CD8-positive, alpha-beta memory T cell (primary cell): ENCODE data around the gene SPHKAP. TPM values are rescaled to one million over a fixed set of nuclear protein-coding genes. Genes with fewer than 3 reads are reported as not detected.
A peak's percentile ranks its signal among the peaks of the same experiment; 100 is the strongest.
"Not testable (repeated sequence)": the region's sequence is repeated elsewhere in the genome, so short reads cannot be mapped to it uniquely, and the experiment has no call there.

Experiments used
- CTCF ChIA-PET: fragments of 350-600 bp; sonication (Branson Sonifier 250); formaldehyde crosslinking; loops from one replicate; lab custom pipeline; 2021; ENCODE audit warnings: antibody characterized with exemption; lab: Charles Lee
- POLR2A ChIA-PET: fragments of 350-600 bp; sonication (Branson Sonifier 250); formaldehyde crosslinking; loops from one replicate; lab custom pipeline; 2021; ENCODE audit warnings: antibody characterized with exemption; lab: Charles Lee
- DNase-seq, 5 donors: peaks; one replicate each; pipeline versions ENCODE4 v3.0.0 to v3.0.0-alpha.2; 2020 to 2022; ENCODE audit warnings: mixed read lengths in 1 of 5
- H3K27ac ChIP-seq: one replicate; pipeline ENCODE4 v1.7.0; 2013; ENCODE audit warnings: low read depth, mild to moderate bottlenecking, low read length, moderate library complexity
- H3K27me3 ChIP-seq: 2 replicates; pipeline ENCODE4 v1.7.0; 2013; ENCODE audit warnings: low read length, mild to moderate bottlenecking; ENCODE audit not compliant: insufficient read depth, poor library complexity, severe bottlenecking
- H3K36me3 ChIP-seq: 2 replicates; pipeline ENCODE4 v1.7.0; 2013; ENCODE audit warnings: mild to moderate bottlenecking, low read length, moderate library complexity; ENCODE audit not compliant: insufficient read depth
- H3K4me1 ChIP-seq: 2 replicates; pipeline ENCODE4 v1.7.0; 2013; ENCODE audit warnings: mild to moderate bottlenecking, low read length, moderate library complexity; ENCODE audit not compliant: insufficient read depth
- H3K4me3 ChIP-seq: 2 replicates; pipeline ENCODE4 v1.7.0; 2013; ENCODE audit warnings: mild to moderate bottlenecking, low read length
- H3K9me3 ChIP-seq: 2 replicates; pipeline ENCODE4 v1.7.0; 2013; ENCODE audit warnings: mild to moderate bottlenecking, low read length
- H3K27ac Mint-ChIP-seq, 8 donors: one replicate each; pipeline ENCODE4 v1.8.0; 2020 to 2021; ENCODE audit warnings: mixed read lengths in 8 of 8, mild to moderate bottlenecking in 6 of 8, inconsistent platforms in 3 of 8, moderate library complexity in 3 of 8
- H3K27me3 Mint-ChIP-seq, 2 donors: one replicate each; pipeline ENCODE4 v1.8.0; 2020 to 2021; ENCODE audit warnings: mixed read lengths in 2 of 2, mild to moderate bottlenecking in 1 of 2, moderate library complexity in 1 of 2
- H3K36me3 Mint-ChIP-seq, 3 donors: one replicate each; pipeline ENCODE4 v1.8.0; 2020 to 2021; ENCODE audit warnings: mixed read lengths in 3 of 3, inconsistent platforms in 1 of 3, mild to moderate bottlenecking in 1 of 3
- H3K4me1 Mint-ChIP-seq, 3 donors: one replicate each; pipeline ENCODE4 v1.8.0; 2020 to 2021; ENCODE audit warnings: mixed read lengths in 3 of 3, inconsistent platforms in 1 of 3, mild to moderate bottlenecking in 1 of 3
- H3K4me3 Mint-ChIP-seq, 7 donors: one replicate each; pipeline ENCODE4 v1.8.0; 2020 to 2021; ENCODE audit warnings: mixed read lengths in 7 of 7, mild to moderate bottlenecking in 6 of 7, moderate library complexity in 4 of 7, inconsistent platforms in 2 of 7
- H3K9me3 Mint-ChIP-seq, 5 donors: one replicate each; pipeline ENCODE4 v1.8.0; 2020 to 2022; ENCODE audit warnings: mixed read lengths in 5 of 5, mild to moderate bottlenecking in 3 of 5, moderate library complexity in 2 of 5, inconsistent platforms in 1 of 5
- polyA plus RNA-seq: library from polyadenylated mRNA; unstranded; fragments of 300-500 nt; fragmentation: Illumina TruSeq; gene quantifications from one replicate; pipeline ENCODE4 v1.2.3, GENCODE V29; 2021
- total RNA-seq, 2 experiments: library from RNA; stranded (reverse); gene quantifications; one replicate each; pipeline ENCODE4 v1.2.3, GENCODE V29; 2021

The SPHKAP gene, protein sequence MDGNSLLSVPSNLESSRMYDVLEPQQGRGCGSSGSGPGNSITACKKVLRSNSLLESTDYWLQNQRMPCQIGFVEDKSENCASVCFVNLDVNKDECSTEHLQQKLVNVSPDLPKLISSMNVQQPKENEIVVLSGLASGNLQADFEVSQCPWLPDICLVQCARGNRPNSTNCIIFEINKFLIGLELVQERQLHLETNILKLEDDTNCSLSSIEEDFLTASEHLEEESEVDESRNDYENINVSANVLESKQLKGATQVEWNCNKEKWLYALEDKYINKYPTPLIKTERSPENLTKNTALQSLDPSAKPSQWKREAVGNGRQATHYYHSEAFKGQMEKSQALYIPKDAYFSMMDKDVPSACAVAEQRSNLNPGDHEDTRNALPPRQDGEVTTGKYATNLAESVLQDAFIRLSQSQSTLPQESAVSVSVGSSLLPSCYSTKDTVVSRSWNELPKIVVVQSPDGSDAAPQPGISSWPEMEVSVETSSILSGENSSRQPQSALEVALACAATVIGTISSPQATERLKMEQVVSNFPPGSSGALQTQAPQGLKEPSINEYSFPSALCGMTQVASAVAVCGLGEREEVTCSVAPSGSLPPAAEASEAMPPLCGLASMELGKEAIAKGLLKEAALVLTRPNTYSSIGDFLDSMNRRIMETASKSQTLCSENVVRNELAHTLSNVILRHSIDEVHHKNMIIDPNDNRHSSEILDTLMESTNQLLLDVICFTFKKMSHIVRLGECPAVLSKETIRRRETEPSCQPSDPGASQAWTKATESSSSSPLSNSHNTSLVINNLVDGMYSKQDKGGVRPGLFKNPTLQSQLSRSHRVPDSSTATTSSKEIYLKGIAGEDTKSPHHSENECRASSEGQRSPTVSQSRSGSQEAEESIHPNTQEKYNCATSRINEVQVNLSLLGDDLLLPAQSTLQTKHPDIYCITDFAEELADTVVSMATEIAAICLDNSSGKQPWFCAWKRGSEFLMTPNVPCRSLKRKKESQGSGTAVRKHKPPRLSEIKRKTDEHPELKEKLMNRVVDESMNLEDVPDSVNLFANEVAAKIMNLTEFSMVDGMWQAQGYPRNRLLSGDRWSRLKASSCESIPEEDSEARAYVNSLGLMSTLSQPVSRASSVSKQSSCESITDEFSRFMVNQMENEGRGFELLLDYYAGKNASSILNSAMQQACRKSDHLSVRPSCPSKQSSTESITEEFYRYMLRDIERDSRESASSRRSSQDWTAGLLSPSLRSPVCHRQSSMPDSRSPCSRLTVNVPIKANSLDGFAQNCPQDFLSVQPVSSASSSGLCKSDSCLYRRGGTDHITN (N-terminal part only)
- total RNA-seq = not detected
- polyA plus RNA-seq = not detected

DNA sequence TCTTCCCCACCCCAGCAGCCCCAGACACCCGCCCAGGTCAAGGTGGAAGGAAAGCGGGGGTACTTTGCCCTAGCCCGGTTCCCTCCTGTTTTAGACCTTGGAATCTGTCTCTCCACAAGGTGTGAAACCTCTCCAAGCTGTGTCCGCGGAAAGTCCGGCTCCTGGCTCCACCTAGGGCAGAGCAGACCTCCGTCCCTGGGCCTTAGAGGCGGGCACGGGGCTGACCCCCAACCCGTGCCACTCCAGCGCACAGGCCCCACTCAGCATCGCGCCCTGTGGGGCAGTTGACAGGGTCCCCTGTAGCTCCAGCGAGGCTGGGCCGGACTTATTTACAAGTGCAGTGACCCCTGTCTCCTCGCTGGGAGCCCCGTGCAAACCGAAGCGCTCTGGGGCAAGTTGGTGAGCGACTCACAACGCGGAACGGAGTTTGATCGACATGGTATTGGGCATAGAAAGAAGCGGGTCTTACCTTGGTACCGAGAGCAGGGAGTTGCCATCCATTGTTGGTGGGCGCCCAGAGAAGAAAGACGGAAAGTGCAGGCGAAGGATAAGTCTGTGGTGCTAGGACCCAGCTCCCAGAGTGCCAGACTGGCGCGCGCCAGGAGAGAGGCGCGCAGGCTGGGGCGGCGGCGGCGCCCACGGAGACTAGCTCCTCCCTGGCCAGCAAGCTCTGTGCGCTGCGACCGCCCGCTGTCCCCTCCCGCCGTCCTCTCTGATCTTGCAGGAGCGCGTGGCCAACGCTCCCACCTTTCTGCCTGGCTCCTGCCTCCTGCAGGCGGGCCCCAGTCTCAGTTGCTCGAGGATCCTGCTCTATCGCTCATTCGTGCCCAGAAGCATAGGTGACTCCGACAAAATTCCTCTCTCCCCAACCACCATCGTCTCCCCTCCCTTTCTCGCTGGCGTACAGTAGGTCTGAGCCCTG, at the start of gene SPHKAP:
TSS of gene SPHKAP (minus strand) at position 590 of the 922 bp plus-strand sequence. CDS start at position 501, 89 bp downstream.
- H3K9me3 ChIP-seq = no peaks in the 10 kb centered on the region
- ChIA-PET CTCF (no interaction called here), POLR2A (no interaction called here)
- H3K27me3 ChIP-seq = no peaks in the 10 kb centered on the region
- no peaks in the 10 kb centered on the region for H3K4me1 ChIP-seq
- H3K36me3 ChIP-seq = no peaks in the 10 kb centered on the region
- Mint-ChIP-seq H3K9me3 (peaks cover 5 to 18% (median 10%) of the 10 kb centered on the region in 5 donors), H3K27me3 (peaks cover 5 to 6% of the 10 kb centered on the region in 2 donors), H3K27ac (peak within 1 kb of the TSS in 1 of 8 donors; percentile 79), H3K4me1 (no peaks in the 10 kb centered on the region), H3K4me3 (peak within 1 kb of the TSS in 1 of 7 donors; percentile 27), H3K36me3 (no peaks in the 10 kb centered on the region)
- H3K4me3 ChIP-seq = no peak within 1 kb of the TSS
- no peak for DNase-seq
- H3K27ac ChIP-seq = no peak within 1 kb of the TSS

DNA sequence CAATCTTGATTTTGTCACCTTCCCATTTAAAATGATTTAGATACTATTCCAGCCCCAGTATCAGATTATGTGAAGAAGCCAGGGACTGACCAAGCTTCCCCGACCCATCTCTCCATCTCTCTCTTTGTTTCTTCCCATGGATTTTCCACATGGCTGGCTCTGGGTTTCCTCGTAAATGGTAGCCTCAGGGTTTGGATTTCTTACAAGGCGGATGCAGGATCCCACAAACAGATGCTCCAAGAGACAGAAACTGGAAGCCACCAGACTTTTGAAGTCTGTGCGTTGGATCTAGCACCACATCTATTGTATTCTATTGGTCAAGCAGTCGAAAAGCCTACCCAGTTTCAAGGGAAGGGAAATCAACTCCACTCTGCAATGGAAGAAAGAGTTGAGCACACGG, 46.0 kb upstream of the SPHKAP start:
- H3K27me3 ChIP-seq = no peaks in the 10 kb centered on the region
- H3K9me3 ChIP-seq = no peaks in the 10 kb centered on the region
- H3K4me3 Mint-ChIP-seq = no peak overlapping the region
- no peak overlapping the region for H3K27ac Mint-ChIP-seq
- POLR2A ChIA-PET = no interaction called here
- H3K4me3 ChIP-seq = no peak overlapping the region
- no peaks in the 10 kb centered on the region for H3K27me3 Mint-ChIP-seq
- H3K36me3 ChIP-seq = no peaks in the 10 kb centered on the region
- DNase-seq = no peak
- H3K4me1 ChIP-seq = no peaks in the 10 kb centered on the region
- H3K9me3 Mint-ChIP-seq = peaks cover 0 to 30% (median 2%) of the 10 kb centered on the region in 5 donors
- CTCF ChIA-PET = no interaction called here
- no peaks in the 10 kb centered on the region for H3K4me1 Mint-ChIP-seq
- no peaks in the 10 kb centered on the region for H3K36me3 Mint-ChIP-seq
- H3K27ac ChIP-seq = no peak overlapping the region

DNA sequence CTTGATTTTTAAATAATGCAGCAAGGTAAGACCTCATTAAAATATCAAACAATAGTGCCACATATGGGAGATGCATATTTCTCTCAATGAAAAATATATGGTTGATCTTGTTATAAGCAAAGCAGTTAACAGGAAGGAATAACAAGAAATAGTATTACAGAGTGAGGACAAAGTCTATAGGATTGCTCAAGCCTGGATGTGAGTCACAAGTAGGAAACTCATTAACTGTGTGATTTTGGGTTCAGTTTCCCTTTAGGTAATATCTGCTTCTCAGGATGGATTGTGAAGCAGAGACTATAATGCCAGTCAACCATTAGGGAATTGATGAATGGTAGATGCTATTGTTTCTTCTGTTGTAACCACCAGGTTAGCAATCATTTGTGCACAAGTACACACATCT, 42.9 kb upstream of the SPHKAP start:
- Histone ChIP-seq H3K27me3 (no peaks in the 10 kb centered on the region), H3K4me1 (no peaks in the 10 kb centered on the region), H3K36me3 (no peaks in the 10 kb centered on the region), H3K4me3 (no peak overlapping the region), H3K27ac (no peak overlapping the region), H3K9me3 (no peaks in the 10 kb centered on the region)
- Mint-ChIP-seq H3K4me3 (no peak overlapping the region), H3K27me3 (no peaks in the 10 kb centered on the region), H3K36me3 (no peaks in the 10 kb centered on the region), H3K4me1 (no peaks in the 10 kb centered on the region), H3K27ac (no peak overlapping the region), H3K9me3 (peaks cover 0 to 31% (median under 1%) of the 10 kb centered on the region in 5 donors)
- ChIA-PET POLR2A (no interaction called here), CTCF (no interaction called here)
- DNase-seq = no peak

DNA sequence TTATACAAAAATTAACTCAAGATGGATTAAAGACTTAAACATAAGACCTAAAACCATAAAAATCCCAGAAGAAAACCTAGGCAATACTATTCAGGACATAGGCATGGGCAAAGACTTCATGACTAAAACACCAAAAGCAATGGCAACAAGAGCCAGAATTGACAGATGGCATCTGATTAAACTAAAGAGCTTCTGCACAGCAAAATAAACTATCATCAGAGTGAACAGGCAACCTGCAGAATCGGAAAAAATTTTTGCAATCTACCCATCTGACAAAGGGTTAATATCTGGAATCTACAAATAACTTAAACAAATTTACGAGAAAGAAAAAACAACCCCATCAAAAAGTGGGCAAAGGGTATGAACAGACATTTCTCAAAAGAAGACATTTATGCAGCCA, 37.1 kb upstream of the SPHKAP start:
- H3K36me3 ChIP-seq, H3K9me3 ChIP-seq, H3K27ac ChIP-seq, H3K27ac Mint-ChIP-seq, POLR2A ChIA-PET, H3K4me3 Mint-ChIP-seq, H3K27me3 Mint-ChIP-seq, H3K4me3 ChIP-seq, H3K36me3 Mint-ChIP-seq, H3K4me1 ChIP-seq, H3K4me1 Mint-ChIP-seq, H3K27me3 ChIP-seq, CTCF ChIA-PET, DNase-seq: not testable (repeated sequence)
- H3K9me3 Mint-ChIP-seq = peaks cover 0 to 11% (median 3%) of the 10 kb centered on the region in 5 donors

DNA sequence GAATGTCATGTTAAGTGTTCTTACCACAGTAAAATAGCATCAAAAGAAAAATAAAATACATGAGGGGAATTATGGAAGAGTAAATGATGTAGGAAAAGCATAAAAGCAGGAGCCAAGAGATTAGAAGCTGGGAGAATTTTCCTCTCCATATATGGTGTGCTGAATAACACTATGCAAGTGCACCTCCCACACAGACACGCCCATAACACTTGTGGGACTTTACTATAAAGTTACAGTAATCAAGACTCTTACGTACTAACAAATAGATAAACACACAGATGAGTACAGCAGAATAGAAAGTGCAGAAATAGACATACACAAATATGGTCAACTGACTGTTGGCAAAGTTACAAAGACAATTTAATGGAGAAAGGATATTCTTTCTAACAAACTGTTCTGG, 16.0 kb upstream of the SPHKAP start:
- peaks cover 0 to 1% of the 10 kb centered on the region in 2 donors for H3K27me3 Mint-ChIP-seq
- Histone ChIP-seq H3K27me3 (no peaks in the 10 kb centered on the region), H3K4me1 (no peaks in the 10 kb centered on the region), H3K27ac (no peak overlapping the region), H3K9me3 (no peaks in the 10 kb centered on the region), H3K4me3 (no peak overlapping the region), H3K36me3 (no peaks in the 10 kb centered on the region)
- no peak overlapping the region for H3K4me3 Mint-ChIP-seq
- no peaks in the 10 kb centered on the region for H3K36me3 Mint-ChIP-seq
- H3K9me3 Mint-ChIP-seq = peaks cover 0 to 13% (median 4%) of the 10 kb centered on the region in 5 donors
- CTCF ChIA-PET = no interaction called here
- H3K27ac Mint-ChIP-seq = no peak overlapping the region
- POLR2A ChIA-PET = no interaction called here
- no peak for DNase-seq
- H3K4me1 Mint-ChIP-seq = no peaks in the 10 kb centered on the region

DNA sequence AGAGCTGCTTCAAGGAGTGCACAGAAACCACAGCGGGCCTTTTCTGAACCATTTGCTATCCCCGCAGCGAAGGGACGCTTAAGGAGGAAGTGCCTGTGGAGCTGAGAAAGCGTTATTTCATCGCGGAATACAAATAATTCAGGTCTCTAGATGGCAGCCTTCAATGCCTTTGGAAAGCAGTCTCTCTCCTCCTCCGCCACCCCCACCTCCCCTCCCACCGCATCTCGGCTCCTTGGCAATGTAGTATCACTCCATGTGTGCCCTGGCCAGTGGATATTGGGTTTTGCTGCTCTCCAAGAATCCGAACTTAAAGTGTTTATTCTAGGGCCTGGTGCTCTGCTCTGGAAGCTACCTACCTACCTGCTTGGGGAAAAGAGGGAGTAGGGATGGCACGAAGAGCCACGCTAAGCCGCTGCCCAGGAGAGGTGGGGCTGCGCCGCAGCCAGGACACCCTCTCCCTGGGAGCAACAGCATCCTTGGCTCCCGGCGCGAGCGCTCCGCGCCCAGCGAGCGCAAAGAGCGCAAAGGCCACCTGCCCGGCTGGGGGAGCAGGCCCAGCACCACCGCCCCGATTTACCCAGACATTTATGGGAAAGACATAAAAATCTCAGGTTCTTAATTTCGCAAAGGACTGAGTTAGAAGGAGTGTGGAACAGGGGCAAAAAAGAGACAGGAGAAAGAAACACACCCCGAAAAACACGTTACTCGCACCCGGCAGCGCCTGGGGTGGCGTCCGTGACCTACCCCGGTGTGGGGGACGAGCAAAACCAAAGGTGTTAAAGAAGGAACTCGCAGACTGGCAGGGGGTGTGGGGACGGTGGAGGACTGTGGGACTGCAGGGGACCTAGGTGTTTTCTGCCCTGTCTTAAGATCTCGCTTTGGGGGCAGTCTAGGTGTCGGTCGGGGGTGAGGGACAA, 1.0 kb downstream of the SPHKAP start:
- Mint-ChIP-seq H3K36me3 (no peaks in the 10 kb centered on the region), H3K4me1 (no peaks in the 10 kb centered on the region), H3K27me3 (peaks cover 5 to 6% of the 10 kb centered on the region in 2 donors), H3K27ac (no peak overlapping the region), H3K4me3 (no peak overlapping the region), H3K9me3 (peaks cover 5 to 14% (median 10%) of the 10 kb centered on the region in 5 donors)
- Histone ChIP-seq H3K27ac (no peak overlapping the region), H3K27me3 (no peaks in the 10 kb centered on the region), H3K4me1 (no peaks in the 10 kb centered on the region), H3K4me3 (no peak overlapping the region), H3K36me3 (no peaks in the 10 kb centered on the region), H3K9me3 (no peaks in the 10 kb centered on the region)
- DNase-seq = no peak
- ChIA-PET POLR2A (no interaction called here), CTCF (no interaction called here)
